GM12878 (cell line): ENCODE measurements around the gene TLNRD1. TPM values are rescaled to one million over a fixed set of nuclear protein-coding genes. Genes with fewer than 3 reads are reported as not detected.

Experiments used
- ATAC-seq: fragments of 200-7000 bp; cut with Tn5 transposase; 3 replicates; pipeline ENCODE4 v1.9.1; 2020; ENCODE audit warnings: mild to moderate bottlenecking, moderate library complexity
- BruUV-seq: library from RNA; stranded (reverse); fragments of 400-500 nt; replicated peaks from 2 replicates; lab custom pipeline; 2021; lab: Mats Ljungman, UMichigan
- CTCF ChIA-PET: fragments of 300-600 bp; sonication (Branson Sonifier 250); formaldehyde crosslinking; extraction: SDS; loops from one replicate; lab custom pipeline; 2021; ENCODE audit warnings: inconsistent platforms; lab: Yijun Ruan, JAX
- POLR2A ChIA-PET: fragments of 350-600 bp; formaldehyde crosslinking; extraction: SDS; loops from one replicate; lab custom pipeline; 2021; ENCODE audit warnings: inconsistent platforms; lab: Charles Lee
- RAD21 ChIA-PET: fragments of 300-600 bp; sonication (Branson Sonifier 250); formaldehyde crosslinking; loops from one replicate; lab custom pipeline; 2023; ENCODE audit warnings: antibody characterized with exemption; ENCODE audit not compliant: unreplicated experiment; lab: Charles Lee
- SMC1A ChIA-PET: fragments of 300-600 bp; sonication (Branson Sonifier 250); formaldehyde crosslinking; loops from one replicate; lab custom pipeline; 2023; ENCODE audit not compliant: unreplicated experiment, uncharacterized antibody; lab: Charles Lee
- DNase-seq: peaks from one replicate; pipeline ENCODE4 v3.0.0-alpha.2; 2011; ENCODE audit warnings: low read depth, low spot score
- FAIRE-seq: peaks from 3 replicates; lab custom pipeline; 2011; peaks lifted over from hg19 to GRCh38; lab: Jason Lieb, UNC
- H2AFZ ChIP-seq: 2 replicates; pipeline ENCODE4 v1.6.0; 2011; ENCODE audit warnings: low read depth, low read length, control low read depth; ENCODE audit not compliant: control insufficient read depth
- H3K27ac ChIP-seq: 2 replicates; pipeline ENCODE4 v1.5.1; 2011; ENCODE audit warnings: control low read depth; ENCODE audit not compliant: control insufficient read depth, insufficient read depth
- H3K27me3 ChIP-seq, 2 experiments: replicated peaks in 1 of 2; 2 replicates each; pipeline versions ENCODE4 v1.6.0 to v1.6.1; 2011; ENCODE audit warnings: low read length in 1 of 2; ENCODE audit not compliant: control insufficient read depth in 2 of 2, insufficient read depth in 2 of 2
- H3K36me3 ChIP-seq, 2 experiments: 2 replicates each; pipeline ENCODE4 v1.5.1; 2011; ENCODE audit warnings: low read length in 1 of 2; ENCODE audit not compliant: control insufficient read depth in 2 of 2, insufficient read depth in 2 of 2
- H3K4me1 ChIP-seq: 2 replicates; pipeline ENCODE4 v1.6.1; 2011; ENCODE audit warnings: mild to moderate bottlenecking, low read length, moderate library complexity, mixed read lengths; ENCODE audit not compliant: control insufficient read depth, insufficient read depth
- H3K4me2 ChIP-seq: 2 replicates; pipeline ENCODE4 v1.6.0; 2011; ENCODE audit warnings: control low read depth; ENCODE audit not compliant: control insufficient read depth, insufficient read depth
- H3K4me3 ChIP-seq: fragments of 200-600 bp; sonication (generic); 2 replicates; pipeline ENCODE4 v1.5.1; 2016
- H3K79me2 ChIP-seq: 2 replicates; pipeline ENCODE4 v1.6.0; 2011; ENCODE audit warnings: low read length; ENCODE audit not compliant: control insufficient read depth, insufficient read depth
- H3K9ac ChIP-seq: 2 replicates; pipeline ENCODE4 v1.8.0; 2011; ENCODE audit warnings: low read length, control low read depth, mixed read lengths; ENCODE audit not compliant: control insufficient read depth, insufficient read depth
- H3K9me3 ChIP-seq: replicated peaks from 3 replicates; pipeline ENCODE4 v1.5.1; 2011; ENCODE audit warnings: mild to moderate bottlenecking, low read length; ENCODE audit not compliant: control insufficient read depth, insufficient read depth
- H4K20me1 ChIP-seq: 2 replicates; pipeline ENCODE4 v1.6.0; 2011; ENCODE audit not compliant: control insufficient read depth, insufficient read depth
- ATF7 ChIP-seq: fragments of 450-650 bp; IDR thresholded peaks from 2 replicates; pipeline ENCODE4 v1.6.1; 2016; ENCODE audit warnings: low read depth, mild to moderate bottlenecking
- WGBS: methylation state at CpG from one replicate; pipeline ENCODE4 v1.1.6; 2016; ENCODE audit warnings: low lambda C conversion rate; ENCODE audit not compliant: insufficient replicate concordance, insufficient coverage; ENCODE audit errors: missing lambda C conversion rate; 5-methylcytosine and 5-hydroxymethylcytosine counted together
- in situ Hi-C: fragments of 300-500 bp; cut with MboI; formaldehyde crosslinking; loops from 9 replicates; pipeline ENCODE4 v1.14.3; 2018; ENCODE audit warnings: mixed read lengths
- intact Hi-C: fragments of 100-400 bp; cut with micrococcal nuclease; formaldehyde crosslinking; loops from one replicate; pipeline ENCODE4 v1.14.2; 2022; ENCODE audit not compliant: unreplicated experiment
- polyA plus RNA-seq, 11 experiments: library from polyadenylated mRNA; depleted of rRNA in 4 of 11; unstranded in 6 of 11; stranded (reverse) in 5 of 11; fragments of >200 nt; fragmentation: Nextera tagmentation in 4 of 11; fragmentation: Illumina TruSeq in 1 of 11; extraction: Ambion mirVana in 4 of 11; extraction: Trizol in 1 of 11; gene quantifications; 1 replicate in 1 of 11; 2 replicates in 10 of 11; pipeline versions ENCODE4 v1.2.1 to v1.2.3, GENCODE V29; 2011 to 2016; ENCODE audit warnings: inconsistent platforms in 2 of 11, missing spikeins in 2 of 11, low read depth in 1 of 11
- total RNA-seq, 4 experiments: library from RNA; depleted of rRNA in 3 of 4; stranded (reverse); fragments of >200 nt in 3 of 4; fragmentation: Illumina TruSeq in 1 of 4; extraction: Trizol in 1 of 4; gene quantifications; 2 replicates each; pipeline versions ENCODE4 v1.2.1 to v1.2.3, GENCODE V29; 2013 to 2021
- TF ChIP-seq, protein P1 (sequence below): IDR thresholded peaks from 2 replicates; pipeline ENCODE4 v1.6.1; 2011; ENCODE audit warnings: low read depth, low read length, improper control_type of control experiment, borderline replicate concordance
- TF ChIP-seq, protein P2 (sequence below): fragments of 450-650 bp; IDR thresholded peaks from 2 replicates; pipeline ENCODE4 v1.6.1; 2017; ENCODE audit warnings: low read depth, mild to moderate bottlenecking, moderate library complexity

The TLNRD1 gene
- total and polyA plus RNA-seq, 10 of the 15 experiments (the other 5 are each of a cell fraction or from before 2014, with no cell fraction given) = 2.5 to 44.8 (median 9.1) TPM

DNA sequence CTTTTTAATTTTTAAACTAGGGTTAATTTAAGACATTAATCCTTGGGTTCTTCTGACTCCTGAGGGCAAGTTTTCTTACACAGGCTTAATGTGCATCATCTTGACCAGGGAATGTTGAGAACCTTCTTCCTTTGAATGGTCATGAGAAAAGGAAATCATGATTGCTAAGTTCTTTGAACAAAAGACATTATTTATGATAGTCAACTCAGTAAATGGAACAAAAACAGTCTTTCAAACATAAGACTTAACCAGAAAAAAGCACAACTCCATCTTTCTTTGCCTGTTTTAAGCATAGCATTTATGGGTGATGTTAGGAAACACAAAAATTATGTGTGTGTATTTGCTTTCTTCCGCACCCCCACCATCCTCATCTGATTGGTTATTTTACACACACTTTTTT, 5.4 kb downstream of the TLNRD1 start:
- peaks cover 32% of the 10 kb centered on the region for H3K79me2 ChIP-seq
- ChIA-PET RAD21 (no interaction called here), CTCF (interaction anchor here (0.7 kb wide), 1 partner anchor 18 kb away, joined by 3 read pairs; no protein-coding TSS in a partner anchor)
- H3K27me3 ChIP-seq = no peaks in the 10 kb centered on the region
- no peak overlapping the region for H2AFZ ChIP-seq
- TF ChIP-seq, protein P1, sequence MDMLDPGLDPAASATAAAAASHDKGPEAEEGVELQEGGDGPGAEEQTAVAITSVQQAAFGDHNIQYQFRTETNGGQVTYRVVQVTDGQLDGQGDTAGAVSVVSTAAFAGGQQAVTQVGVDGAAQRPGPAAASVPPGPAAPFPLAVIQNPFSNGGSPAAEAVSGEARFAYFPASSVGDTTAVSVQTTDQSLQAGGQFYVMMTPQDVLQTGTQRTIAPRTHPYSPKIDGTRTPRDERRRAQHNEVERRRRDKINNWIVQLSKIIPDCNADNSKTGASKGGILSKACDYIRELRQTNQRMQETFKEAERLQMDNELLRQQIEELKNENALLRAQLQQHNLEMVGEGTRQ = no peak
- TF ChIP-seq, protein P2, sequence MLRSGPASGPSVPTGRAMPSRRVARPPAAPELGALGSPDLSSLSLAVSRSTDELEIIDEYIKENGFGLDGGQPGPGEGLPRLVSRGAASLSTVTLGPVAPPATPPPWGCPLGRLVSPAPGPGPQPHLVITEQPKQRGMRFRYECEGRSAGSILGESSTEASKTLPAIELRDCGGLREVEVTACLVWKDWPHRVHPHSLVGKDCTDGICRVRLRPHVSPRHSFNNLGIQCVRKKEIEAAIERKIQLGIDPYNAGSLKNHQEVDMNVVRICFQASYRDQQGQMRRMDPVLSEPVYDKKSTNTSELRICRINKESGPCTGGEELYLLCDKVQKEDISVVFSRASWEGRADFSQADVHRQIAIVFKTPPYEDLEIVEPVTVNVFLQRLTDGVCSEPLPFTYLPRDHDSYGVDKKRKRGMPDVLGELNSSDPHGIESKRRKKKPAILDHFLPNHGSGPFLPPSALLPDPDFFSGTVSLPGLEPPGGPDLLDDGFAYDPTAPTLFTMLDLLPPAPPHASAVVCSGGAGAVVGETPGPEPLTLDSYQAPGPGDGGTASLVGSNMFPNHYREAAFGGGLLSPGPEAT = no peak
- no peak for TF ChIP-seq ATF7
- TF ChIP-seq, all 136 proteins: peak for 0
- Histone ChIP-seq H3K4me1 (peaks cover 6% of the 10 kb centered on the region), H3K4me3 (no peak overlapping the region), H3K9ac (no peak overlapping the region), H4K20me1 (no peaks in the 10 kb centered on the region), H3K36me3 (peaks cover 0 to 3% of the 10 kb centered on the region in 2 experiments; a peak in 2 of 4 replicates), H3K9me3 (no peaks in the 10 kb centered on the region), H3K4me2 (no peak overlapping the region), H3K27ac (no peak overlapping the region; the same call in 1 of the 2 replicates)
- in situ Hi-C loops (no loop called here), intact Hi-C loops (no loop called here)
- BruUV-seq = no TSS peak
- POLR2A ChIA-PET = interaction anchor here (0.7 to 1.3 kb wide), 4 partner anchors 14 to 49 kb away, joined by 3 to 6 read pairs (median 6); no protein-coding TSS in a partner anchor
- FAIRE-seq (no peak), DNase-seq (no peak), ATAC-seq (no peak)
- 100% methylated on average over 1 of the region's 1 CpG for WGBS
- SMC1A ChIA-PET = no interaction called here
